Occipital lobe (tissue), 2 donors: ENCODE results near the gene ERFL. TPM values are rescaled to one million over a fixed set of nuclear protein-coding genes. Genes with fewer than 3 reads are reported as not detected.
"Not testable (repeated sequence)": the region's sequence is repeated elsewhere in the genome, so short reads cannot be mapped to it uniquely, and the experiment has no call there.

Experiments
- DNase-seq: peaks from one replicate; lab custom pipeline; 2025; lab: John Stamatoyannopoulos, UW
- total RNA-seq: library from RNA; depleted of rRNA; stranded (reverse); fragments of >200 nt; gene quantifications from one replicate; pipeline ENCODE4 v1.2.3, GENCODE V29; 2014

The ERFL gene
- total RNA-seq, 1 donor from 2014 or later: not detected

DNA sequence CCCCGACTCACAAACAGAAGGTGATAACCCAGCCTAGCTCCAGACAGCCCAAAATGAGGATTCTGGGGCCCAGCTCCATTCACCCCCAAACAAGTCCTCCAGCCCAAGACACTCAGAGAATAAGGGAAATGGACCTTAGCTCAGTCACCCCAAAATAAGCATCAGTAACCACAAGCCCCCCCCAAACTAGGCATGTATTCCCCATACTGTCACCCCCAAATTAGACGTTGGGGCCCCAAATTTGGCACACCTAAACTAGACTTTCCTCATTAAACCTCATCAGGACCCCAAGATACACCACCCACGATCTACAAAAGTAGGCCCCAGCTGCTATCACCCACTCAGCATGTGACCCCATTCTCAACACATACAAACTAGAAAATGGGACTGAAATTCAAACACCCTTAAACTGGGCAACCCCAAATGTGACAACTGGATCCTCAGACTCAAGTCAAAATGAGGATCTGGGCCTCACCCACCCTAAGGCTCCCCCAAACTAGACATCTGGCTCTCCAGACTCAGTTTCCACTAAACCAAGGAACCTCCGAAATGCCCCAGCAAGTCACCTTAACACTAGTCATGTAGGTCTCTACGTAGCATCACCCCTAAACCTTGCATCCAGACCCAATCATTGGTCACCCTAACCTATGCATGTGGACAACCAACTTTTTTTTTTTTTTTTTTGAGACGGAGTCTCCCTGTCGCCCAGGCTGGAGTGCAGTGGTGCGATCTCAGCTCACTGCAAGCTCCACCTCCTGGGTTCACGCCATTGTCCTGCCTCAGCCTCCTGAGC, 13.4 kb upstream of the ERFL start:
- DNase-seq: no peak

DNA sequence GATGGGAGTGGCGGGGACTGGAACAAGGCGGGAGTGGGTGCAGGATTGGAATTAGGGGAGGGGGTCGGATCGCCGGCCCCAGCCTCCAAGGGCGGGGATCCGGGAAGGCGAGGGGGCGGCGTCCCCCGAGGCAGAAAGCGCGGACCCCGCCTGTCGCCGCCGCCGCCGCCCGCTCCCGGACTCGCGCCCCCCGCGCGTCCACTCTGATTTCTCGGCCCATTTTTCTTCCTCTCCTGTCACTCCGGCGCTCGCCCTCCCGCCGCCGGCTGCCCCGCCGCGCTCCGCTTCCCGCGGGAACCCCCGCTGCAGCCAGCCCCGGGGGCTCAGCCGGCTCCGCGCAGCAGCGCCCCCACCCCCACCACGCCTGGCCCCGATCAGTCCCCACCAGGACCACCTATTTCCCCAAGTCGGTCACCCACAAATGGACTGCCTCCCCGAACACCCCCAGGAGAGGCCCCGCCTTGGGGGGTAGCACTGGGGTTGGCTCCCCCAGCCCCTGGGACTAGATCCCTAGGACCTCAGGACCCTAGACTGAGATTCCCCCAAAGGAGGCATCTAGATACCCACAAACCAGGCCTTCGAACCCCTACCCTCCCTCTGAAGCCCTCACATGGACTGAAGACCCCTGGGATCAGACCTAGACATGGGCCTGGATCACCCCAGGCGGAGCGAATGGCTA, 12.6 kb upstream of the ERFL start:
- no peak for DNase-seq

DNA sequence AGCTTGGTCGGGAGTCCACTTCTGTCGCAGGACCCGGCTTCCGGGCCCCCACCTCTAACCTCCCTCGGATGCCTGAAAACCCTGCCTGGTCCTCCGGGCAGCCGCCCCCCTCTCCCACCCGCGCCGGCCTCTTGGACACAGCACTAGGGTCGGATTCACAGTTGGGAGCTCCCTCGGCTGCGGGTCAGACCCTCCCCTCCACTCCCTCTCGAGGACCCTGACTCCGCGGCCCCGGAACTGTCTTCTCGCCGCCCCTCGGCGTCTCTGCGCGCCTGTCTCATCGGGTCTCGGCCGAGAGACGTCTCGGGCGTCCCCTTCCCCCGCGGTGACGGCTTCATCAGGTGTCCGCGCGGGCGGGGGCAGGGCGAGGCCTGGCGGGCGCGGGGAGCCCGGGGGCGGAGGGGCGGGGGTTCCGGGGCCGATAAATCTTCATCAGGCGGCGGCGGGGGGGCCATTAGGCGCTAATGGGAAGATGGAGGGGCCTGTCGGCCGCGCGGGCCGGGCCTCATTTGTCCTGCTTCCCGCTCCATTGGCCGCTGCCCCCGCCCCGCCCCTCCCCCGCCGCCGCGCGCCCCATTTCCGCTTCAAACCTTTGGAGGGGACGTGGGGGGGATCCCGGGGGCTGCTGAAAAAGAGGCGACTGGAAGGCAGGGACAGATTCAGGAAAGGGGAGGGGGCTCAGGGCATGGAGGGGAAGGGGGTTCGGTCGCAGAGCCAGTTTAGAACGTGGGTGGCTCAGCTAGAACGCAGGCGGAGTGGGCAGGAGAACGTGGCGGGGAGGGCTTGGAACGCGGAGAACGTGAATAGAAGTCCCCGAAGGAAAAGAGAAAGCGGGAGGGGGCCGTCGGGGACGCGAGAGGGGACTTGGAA, 11.8 kb upstream of the ERFL start:
- DNase-seq: no peak

DNA sequence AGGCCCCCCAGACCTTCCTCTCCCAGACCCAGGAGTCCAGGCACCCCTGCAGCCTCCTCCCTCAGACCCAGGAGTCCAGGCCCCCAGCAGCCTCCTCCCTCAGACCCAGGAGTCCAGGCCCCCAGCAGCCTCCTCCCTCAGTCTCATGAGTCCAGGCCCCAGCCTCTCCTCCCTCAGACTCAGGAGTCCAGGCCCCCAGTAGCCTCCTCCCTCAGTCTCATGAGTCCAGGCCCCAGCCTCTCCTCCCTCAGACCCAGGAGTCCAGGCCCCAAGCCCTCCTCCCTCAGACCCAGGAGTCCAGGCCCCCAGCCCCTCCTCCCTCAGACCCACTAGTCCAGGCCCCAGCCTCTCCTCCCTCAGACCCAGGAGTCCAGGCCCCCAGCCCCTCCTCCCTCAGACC, 11.0 kb upstream of the ERFL start:
- not testable (repeated sequence) for DNase-seq

DNA sequence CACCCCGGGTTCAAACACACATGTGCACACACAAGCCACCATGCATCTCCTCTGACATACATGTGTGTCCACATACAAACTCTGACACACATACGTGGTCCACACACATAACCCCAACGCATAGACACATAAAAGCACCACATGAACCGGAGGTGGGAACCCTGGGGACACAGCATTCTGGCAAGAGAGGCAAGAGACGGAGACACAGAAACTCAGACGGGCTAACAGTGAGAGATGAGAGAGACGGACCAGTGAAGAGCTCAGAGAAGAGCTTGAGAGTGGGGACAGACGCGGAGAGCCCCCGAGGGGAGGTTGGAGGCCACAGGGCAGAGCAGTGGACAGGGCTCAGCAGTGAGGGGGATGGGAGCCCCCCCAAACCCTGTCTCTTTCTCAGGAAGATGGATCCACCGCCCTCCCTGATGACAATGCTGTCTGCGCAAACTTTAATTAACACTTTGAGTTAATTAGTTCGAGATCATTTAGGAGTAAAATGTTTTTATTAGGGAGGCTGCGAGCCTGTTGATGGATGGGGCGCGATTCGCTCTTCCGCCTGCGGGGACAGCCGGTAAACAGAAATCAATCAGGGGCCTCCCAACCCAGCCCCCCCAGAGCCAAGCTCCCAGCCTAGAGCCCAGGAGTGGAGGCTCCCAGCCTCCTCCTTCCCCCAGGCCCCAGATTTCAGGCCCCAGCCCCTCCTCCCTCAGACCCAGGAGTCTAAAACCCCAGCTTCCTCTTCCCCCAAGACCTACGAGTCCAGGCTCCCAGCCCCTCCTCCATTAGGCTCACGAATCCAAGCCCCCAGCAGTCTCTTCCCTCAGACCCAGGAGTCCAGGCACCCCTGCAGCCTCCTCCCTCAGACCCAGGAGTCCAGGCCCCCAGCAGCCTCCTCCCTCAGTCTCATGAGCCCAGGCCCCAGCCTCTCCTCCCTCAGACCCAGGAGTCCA, 9.5 kb upstream of the ERFL start:
- no peak for DNase-seq

DNA sequence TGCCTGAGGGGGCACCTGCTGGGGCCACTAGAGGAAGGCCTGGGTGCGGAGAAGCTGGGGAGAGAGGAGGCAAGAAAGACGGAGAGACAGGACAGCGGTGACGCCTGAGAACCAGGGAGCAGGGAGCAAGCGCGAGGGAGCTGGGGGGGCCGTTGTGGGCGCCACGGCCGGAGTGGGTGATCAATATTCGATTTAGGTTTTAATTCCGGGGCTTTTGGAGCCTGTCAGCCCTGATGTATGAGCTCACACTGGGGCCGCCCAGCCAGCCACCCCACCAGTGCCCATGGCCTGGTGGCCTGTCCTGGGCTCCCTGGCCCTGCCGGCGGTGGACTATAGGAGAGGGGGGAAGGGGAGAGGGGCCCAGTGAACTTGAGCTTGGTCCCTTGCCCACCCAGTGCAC, 8.7 kb upstream of the ERFL start:
- DNase-seq: no peak

DNA sequence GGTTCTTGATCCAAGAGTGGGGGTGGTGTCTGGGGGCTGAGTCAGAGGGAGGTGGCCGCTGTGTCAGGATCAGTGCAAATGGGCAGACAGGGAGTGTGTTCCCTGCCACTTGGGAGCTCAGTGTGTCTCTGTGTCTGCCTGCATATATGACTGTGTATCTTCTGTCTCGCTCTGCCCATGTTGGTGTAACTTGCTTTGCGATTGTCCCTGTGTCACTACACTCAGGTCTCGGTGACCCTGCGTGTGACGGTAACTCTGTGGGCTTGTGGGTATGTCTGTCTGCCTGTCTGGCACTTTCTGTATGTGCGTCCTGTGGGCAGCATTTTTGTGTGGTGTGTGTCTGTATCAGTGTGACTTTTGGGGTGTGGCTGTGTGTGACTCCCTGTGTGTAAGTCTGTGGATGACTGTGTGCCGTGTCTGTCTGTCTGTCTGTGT, 8.2 kb upstream of the ERFL start:
- DNase-seq: no peak

DNA sequence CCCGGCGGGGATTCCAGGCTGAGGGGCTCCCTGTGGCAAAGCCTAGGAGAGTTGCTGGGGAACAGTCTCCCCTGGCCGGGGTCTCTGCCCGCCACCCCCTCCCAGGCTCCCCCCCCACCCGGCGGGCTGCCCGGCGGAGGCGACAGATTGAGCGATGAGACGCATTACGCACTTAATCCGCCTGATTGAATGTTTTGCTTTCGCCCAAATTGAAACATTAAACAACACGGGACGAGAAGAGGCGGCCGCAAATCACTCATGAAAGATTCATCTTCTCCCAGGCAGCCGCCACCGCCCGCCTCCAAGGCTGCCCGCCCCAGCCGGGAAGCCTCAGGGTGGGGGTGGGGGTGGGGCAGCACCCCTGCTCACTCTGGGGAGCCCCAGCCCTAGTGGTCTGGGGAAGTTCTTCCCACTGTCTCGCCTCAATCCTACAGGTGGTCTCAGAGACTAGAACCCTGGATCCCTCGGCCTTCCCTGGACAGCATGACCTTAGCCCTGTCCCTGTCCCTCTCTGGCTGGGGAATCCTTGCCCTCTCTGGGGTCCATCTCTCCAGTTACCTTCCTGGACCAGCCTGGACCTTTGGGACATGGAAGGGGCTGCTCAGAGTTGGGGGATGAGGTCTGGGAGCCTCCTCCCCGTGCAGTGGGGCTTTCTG, 7.6 kb upstream of the ERFL start:
- no peak for DNase-seq

DNA sequence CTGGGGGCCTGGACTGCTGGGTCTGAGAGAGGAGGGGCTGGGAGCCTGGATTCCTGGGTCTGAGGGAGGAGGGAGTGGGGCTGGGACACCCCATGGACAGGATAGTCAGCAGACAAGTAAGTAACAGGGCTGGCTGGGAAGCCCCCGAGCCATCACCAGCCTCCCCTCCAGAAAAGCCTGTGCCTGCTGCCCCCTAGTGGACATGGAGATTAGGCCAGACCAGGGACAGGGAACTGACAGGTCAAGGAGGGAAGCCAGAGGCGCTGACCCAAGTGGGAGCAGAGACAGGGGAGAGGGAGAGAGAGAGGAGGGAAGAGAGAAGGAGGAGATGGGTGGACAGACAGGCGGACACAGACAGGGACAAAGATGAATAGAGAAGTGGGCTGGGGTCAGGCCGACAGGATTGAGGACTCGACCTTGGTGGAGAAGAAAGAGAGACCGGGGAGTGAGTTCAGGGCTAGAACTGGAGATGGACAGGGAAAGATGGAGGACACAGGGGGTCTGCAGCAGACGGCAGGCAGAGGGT, 6.7 kb upstream of the ERFL start:
- DNase-seq: peak; percentile 13

DNA sequence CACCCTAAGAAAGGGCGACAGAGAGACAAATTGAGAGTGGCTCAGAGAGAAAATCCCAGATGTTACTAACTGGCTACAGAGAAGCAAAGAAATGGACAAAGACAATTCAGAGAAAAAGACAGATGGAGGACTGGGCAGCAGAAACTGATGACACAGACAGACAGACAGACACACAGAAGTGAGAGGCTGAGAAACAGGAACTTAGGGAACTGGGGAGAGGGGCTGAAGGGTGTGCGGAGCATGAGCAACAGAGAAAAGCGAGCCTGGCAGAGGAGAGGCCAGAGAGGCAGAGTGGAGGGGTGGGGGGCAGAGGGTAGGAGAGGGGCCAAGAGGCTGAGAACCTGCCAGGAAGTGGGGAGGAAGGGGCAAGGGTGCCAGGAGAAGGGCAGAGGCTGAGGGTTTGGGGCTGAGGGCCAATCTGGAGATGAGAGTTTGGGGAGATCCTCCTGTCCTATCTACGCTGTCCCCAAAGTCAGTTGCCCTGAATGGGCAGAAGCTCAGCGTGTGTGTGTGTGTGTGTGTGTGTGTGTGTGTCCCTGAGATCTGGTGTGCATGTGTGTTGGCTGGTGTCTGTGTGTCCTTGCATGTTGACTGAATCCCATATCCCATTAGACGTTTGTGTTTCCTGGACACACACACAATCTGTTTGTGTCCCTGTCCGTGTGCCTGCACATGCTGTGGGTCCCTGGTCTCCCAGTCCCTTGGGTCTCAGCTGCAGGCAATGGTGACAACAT, 5.6 kb upstream of the ERFL start:
- DNase-seq: no peak

DNA sequence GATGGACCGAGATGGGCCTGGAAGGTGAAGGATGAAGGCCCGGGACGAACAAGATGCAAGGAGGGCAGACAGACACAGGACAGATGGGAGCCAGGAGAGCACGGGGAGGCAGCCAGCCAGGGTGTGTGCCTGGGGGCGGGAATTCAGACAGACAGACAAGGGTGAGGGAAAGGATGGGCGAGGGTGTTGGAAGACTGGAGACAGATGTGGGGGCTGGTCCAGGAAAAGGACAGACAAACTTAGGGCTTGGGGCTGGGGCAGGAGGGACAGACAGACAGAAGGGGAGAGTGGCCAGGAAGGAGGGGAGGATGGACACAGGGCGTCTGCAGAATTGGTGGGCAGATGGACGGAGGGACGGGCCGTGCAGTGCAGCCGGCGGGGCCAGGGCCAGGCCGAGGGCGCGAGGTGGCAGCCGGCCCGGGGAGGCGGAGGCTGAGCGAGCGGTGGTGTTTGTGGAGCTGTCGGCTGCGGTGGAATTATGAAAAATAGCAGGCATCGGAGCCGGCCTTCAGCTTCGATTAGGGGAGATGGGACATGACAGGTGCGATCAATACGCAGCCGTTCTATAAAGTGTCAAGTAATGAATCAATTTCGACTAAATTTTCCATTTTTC, 4.6 kb upstream of the ERFL start:
- DNase-seq: no peak

DNA sequence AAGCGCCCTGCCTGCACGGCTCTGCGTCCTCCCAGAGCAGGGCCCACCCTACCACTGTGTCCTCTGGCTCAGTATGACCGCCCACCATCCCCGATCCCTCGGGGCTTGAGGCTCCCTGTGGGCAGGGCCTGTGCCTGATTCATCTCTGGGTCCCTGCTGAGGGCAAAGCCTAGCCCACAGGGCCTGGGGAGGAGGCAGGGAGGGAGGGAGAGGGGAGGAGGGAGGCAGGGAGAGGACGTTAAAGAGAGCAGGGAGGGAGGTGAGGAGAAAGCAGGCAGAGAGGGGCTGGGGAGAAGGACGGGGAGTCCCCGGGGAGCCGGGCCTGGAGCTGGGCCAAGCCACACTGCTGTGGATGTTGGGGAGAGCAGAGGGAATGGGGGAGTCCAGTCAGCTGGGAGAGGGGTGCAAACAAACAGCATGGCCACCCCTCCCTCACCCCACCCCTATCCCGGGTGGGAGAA, 4.0 kb upstream of the ERFL start:
- DNase-seq: no peak

DNA sequence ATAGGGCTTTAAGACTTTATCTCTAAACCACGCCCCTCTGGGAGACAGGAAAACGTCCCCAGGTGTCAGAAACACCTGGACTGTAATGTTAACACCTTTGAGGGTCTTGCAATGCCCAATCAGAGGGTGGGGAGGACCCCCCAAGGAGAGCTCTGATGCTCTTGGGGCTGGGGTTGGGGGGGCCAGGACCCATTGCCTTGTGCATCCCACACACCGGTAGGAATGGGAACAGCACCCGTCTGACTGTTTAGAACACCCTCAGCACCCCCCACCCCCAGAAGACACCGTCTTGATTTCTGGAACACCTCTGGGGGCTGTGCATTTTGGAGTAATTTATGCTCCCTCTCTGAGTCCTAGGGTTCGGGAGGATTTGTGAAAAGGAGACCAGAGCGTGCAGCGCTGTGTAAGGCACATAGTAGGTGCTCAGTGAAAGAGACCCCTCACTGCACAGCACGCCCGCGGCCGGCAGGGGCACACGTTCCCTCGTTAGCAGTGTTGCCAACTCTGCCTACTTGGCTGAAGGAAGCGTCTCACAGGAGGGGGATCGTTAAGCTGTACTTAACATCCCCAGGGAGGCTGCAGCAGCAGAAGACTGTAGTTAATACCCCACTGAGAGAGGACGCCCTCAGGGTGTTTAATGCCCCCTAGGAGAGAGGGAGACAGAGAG, 2.8 kb upstream of the ERFL start:
- DNase-seq: no peak

DNA sequence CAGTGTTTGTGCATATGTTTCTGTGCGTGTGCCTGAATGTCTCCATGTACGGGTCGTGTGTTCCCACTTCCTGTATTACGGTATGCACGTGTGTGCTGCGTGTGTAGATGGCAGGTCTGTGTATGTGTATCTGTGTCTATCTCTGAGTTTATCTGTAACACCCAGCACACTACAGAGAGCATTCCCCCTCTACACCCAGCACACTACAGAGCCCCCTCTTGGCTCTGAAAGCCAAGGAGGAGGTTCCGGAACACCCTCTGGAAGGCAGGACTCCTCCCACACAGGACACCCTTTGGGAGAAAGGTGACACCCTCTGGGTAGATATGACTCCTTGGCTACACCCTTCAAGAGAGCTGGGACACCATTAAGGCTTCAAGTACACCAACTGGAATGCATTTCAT, 2.1 kb upstream of the ERFL start:
- no peak for DNase-seq

DNA sequence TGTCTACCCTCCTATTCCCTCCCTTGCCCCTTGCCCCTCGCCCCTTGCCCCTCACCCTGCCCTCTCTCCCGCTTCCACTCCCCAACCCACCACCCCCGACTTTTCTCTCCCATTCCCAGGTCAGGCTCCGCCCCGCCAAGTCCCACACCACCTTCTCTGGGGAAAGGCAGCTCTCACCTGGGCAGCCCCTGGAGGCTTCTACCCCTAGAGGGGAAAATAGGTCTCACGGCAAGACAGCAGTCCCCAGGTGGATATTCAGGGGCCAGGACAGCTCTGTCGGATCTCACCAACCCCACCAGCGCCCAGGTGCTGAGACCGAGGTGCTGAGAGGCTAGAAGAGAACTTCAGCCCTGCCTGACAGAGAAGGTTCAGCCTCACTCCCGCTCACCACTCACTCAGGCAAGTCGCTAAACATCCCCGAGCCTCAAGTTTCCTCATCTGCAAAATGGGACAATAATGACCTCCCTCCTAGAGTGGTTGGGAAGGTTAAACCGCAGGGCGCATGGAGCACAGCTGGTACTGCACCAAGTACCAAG, 1.4 kb upstream of the ERFL start:
- DNase-seq: no peak

DNA sequence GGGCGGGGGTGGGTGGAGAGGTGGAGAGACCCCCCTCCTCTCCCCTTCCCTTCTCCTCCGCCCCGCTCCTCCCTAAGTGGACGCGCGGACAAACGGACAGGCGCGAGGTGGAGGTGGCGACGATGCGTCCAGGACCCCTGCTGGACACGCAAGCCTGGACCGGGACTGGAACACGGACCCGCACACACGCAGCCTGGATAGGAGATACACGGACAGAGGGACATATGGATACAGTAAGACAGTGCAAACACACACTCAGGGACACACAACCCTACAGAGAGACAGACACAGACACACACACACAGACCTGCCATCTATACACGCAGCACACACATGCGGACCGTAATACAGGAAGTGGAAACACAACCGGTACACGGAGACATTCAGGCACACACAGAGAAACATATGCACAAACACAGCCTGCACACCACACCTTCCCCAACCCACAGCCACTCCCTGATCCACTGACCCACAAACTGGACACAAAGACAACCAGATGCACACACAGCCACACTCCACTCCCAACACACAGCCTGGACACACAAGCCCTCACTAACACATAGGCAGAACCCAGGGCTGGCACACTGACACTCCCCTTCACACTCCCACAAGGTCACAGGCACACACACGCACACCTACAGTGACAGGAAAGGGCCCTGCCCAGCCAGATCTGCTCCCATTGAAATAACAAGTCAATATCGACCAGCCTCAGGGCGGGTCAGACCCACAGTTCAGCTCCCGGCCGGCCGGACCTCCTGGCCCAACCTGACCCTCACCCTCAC, 696 bp upstream of the ERFL start:
- DNase-seq: no peak

DNA sequence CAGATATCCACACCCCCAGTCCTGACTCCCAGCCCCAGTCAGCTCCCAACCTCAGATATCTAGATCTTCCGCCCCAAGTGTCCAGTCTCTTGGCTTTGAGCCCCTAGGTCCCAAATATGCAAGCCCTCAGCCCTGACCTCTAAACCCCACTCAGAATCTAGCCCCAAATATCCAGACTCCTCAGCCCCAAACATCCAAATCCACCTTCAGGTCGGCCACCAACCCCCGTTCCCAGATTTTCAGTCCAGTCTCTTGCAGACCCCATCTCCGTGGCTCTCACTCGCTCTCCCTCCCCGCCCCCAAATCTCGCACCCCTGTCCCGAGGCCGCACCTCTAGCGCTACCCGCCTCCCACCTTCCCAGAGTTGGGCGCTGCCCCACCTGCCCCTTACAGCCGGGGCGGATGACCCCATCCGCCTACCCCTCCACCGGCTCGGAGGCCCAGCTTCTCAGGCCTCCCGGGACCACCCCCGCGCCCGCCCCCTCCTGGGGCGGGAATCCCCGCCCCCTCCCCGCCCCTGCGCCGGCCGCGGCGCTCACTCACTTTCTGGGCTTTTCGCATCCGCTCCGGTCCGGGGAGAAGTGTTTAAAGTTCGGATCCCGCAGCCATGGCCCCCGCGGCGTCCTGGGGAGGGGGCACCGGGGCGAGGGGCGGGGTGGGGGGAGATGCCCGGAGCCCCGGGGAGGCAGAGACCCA, 604 bp downstream of the ERFL start:
- DNase-seq: no peak
